ENCODE measurements around the gene GNAO1.

Gene GNAO1

DNA sequence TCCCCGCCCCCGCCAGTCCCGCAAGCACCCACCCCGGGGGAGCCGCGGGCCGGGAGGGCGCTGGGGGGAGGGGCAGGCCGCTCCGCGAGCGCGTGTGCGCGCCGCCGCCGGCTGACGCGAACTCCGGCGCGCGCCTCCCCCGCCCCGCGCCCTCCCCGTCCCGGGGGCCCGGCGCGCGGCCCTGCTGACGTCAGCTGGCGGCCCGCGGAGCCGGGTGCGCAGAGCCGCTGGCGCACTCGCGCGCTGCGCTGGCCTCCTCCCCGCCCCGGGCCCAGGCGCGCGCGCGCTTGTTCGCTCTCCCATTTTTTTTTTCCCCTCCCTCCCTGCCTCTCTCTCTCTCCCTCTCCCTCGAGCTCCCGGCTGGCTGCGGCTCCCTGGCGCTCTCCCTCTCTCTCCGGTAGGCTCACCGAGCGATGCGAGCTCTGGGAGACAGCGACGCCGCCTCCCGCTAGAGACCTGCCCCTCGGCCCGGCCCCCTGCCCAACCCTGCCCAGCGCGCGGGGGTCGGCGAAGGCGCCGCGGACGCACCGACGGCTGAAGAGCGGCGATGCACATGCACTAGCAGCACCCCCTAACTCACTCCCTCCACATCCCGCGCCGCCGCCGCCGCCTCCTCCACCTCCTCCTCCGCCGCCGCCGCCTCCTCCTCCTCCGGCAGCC is at the start of gene GNAO1:
TSS of gene GNAO1 (plus strand) at position 334 of the 660 bp plus-strand sequence. CDS start 747 bp downstream, outside the sequence.
- Mint-ChIP-seq H3K4me1 (peaks cover 22% of the 10 kb centered on the region), H3K27me3 (ENCODE audit: low read depth) (peaks cover 75% of the 10 kb centered on the region), H3K4me3 (peak within 1 kb of the TSS; percentile 80 to 88 (median 86)), H3K27ac (peak within 1 kb of the TSS in 2 of 3 experiments; percentile 51 to 84), H3K9me3 (no peaks in the 10 kb centered on the region), H3K36me3 (ENCODE audit: low read depth) (no peaks in the 10 kb centered on the region)
- TF ChIP-seq, protein P1, sequence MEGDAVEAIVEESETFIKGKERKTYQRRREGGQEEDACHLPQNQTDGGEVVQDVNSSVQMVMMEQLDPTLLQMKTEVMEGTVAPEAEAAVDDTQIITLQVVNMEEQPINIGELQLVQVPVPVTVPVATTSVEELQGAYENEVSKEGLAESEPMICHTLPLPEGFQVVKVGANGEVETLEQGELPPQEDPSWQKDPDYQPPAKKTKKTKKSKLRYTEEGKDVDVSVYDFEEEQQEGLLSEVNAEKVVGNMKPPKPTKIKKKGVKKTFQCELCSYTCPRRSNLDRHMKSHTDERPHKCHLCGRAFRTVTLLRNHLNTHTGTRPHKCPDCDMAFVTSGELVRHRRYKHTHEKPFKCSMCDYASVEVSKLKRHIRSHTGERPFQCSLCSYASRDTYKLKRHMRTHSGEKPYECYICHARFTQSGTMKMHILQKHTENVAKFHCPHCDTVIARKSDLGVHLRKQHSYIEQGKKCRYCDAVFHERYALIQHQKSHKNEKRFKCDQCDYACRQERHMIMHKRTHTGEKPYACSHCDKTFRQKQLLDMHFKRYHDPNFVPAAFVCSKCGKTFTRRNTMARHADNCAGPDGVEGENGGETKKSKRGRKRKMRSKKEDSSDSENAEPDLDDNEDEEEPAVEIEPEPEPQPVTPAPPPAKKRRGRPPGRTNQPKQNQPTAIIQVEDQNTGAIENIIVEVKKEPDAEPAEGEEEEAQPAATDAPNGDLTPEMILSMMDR (IDR thresholded peaks at IDR 0.05; ENCODE audit: unreplicated experiment in 3 of 3): no peak

DNA sequence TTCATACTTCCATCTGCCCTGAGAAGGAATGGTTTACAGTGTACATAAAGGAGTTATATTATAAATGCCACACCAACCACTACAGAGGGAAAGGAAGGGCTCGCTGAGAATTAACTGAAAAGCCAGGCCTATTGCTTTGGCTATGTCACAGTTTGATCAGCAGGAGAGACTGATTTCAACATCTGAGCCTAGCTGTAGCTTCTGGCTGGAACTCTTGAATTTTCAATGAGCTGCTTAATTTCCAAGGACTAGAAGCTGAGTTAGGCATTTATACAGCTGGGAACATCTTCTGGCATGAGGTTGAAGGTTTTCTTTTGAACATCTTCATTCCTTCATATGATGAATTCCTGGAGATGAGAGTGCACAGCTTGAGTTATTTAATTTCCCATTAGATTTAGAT is 47.6 kb upstream of the GNAO1 start:
- Mint-ChIP-seq H3K36me3 (ENCODE audit: low read depth) (no peaks in the 10 kb centered on the region), H3K9me3 (peaks cover 3% of the 10 kb centered on the region), H3K4me1 (no peaks in the 10 kb centered on the region), H3K4me3 (no peak overlapping the region), H3K27ac (no peak overlapping the region), H3K27me3 (ENCODE audit: low read depth) (no peaks in the 10 kb centered on the region)
- TF ChIP-seq, protein P1 (IDR thresholded peaks at IDR 0.05; ENCODE audit: unreplicated experiment in 3 of 3): no peak

DNA sequence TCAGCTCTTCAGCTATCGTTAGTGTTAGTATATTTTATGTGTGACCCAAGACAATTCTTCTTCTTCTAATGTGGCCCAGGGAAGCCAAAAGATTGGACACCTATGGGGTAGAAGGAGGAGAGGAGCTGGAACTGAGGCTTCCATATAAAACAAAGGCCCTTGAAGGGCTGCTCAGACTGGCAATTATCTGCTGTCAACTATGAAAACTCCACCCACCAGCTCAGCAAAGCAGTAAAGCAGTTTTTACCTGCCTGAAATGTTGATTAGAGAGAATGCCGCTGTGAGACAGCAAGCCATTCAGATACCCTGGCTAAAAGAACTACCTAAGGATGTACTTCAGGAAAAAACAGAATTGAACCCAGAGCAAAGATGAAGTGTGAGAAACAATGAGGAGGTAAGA is 45.9 kb upstream of the GNAO1 start:
- H3K4me1 Mint-ChIP-seq: no peaks in the 10 kb centered on the region
- TF ChIP-seq, protein P1 (IDR thresholded peaks at IDR 0.05; ENCODE audit: unreplicated experiment in 3 of 3): no peak
- no peaks in the 10 kb centered on the region for H3K36me3 Mint-ChIP-seq (ENCODE audit: low read depth)
- no peaks in the 10 kb centered on the region for H3K27me3 Mint-ChIP-seq (ENCODE audit: low read depth)
- no peak overlapping the region for H3K27ac Mint-ChIP-seq
- H3K9me3 Mint-ChIP-seq: peaks cover 3% of the 10 kb centered on the region
- H3K4me3 Mint-ChIP-seq: no peak overlapping the region

DNA sequence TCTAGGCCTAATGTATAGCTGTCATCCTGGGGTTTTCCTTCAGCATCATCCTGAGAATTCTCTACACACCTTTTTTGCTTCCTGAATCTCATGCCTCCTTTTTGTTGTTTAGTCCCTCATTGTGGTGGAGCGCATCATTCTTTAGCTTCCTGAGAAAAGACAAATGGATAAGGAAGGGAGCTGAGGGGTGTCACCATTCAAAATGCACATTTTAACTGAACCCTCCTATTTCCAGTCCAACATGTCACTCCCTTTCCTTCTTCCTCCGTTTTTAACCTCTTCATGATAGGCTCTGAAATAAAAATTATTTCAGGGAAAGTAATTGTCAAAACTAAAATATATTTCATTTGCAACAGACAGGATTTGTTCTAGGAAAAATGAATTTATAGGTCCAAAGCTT is 39.7 kb upstream of the GNAO1 start:
- Mint-ChIP-seq H3K9me3 (peaks cover 7% of the 10 kb centered on the region), H3K27ac (no peak overlapping the region), H3K27me3 (ENCODE audit: low read depth) (peaks cover 11% of the 10 kb centered on the region), H3K4me3 (no peak overlapping the region), H3K36me3 (ENCODE audit: low read depth) (no peaks in the 10 kb centered on the region), H3K4me1 (no peaks in the 10 kb centered on the region)
- TF ChIP-seq, protein P1 (IDR thresholded peaks at IDR 0.05; ENCODE audit: unreplicated experiment in 3 of 3): no peak

DNA sequence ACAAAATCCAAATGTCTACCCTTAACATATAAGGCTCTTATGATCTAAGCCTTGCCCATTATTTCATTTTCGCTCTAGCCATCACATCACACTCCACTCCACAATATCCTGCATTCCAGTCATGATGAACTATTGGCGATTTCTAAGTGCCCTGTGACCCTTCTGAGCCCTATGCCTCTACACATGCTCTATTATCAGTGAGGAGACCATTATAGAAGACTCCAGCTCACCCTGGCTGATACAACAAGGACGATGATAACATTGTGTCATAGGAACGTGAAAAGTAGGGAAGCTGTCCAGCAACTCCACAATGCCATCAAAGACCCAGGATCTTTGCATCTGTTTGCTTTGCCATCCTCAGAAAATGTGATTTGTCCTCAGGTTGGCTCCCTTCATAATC is 29.6 kb upstream of the GNAO1 start:
- Mint-ChIP-seq H3K9me3 (peaks cover 4% of the 10 kb centered on the region), H3K4me1 (no peaks in the 10 kb centered on the region), H3K27ac (no peak overlapping the region), H3K27me3 (ENCODE audit: low read depth) (no peaks in the 10 kb centered on the region), H3K4me3 (no peak overlapping the region), H3K36me3 (ENCODE audit: low read depth) (no peaks in the 10 kb centered on the region)
- TF ChIP-seq, protein P1 (IDR thresholded peaks at IDR 0.05; ENCODE audit: unreplicated experiment in 3 of 3): no peak

DNA sequence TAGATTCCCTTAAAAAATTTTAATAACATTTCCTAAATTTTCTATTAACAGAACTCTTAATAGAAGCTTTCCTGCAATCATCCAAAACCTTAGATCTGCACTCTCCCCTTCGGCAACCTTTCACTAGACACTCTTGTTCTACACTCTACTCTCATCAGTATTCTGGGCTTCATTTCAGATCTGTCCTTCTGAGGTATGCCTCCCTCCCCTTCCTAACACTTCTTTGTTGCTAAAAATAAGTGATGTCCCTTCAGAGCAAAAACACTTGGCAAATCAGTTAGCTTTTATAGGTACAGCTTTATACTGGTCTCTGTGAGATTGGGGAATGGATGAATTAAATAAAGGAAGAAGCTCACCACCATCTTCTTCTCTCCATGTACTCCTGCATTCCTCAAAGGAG is 28.2 kb upstream of the GNAO1 start:
- TF ChIP-seq, protein P1 (IDR thresholded peaks at IDR 0.05; ENCODE audit: unreplicated experiment in 3 of 3): no peak
- no peak overlapping the region for H3K27ac Mint-ChIP-seq

More for the DNA sequence above, 28.2 kb upstream of the GNAO1 start:
- H3K36me3 Mint-ChIP-seq (ENCODE audit: low read depth): no peaks in the 10 kb centered on the region
- H3K9me3 Mint-ChIP-seq: peaks cover 4% of the 10 kb centered on the region
- H3K4me1 Mint-ChIP-seq: no peaks in the 10 kb centered on the region
- no peak overlapping the region for H3K4me3 Mint-ChIP-seq
- H3K27me3 Mint-ChIP-seq (ENCODE audit: low read depth): no peaks in the 10 kb centered on the region
